Astrocyte (in vitro differentiated cells and primary cell): ENCODE measurements around the gene LCT. TPM values are rescaled to one million over a fixed set of nuclear protein-coding genes. Genes with fewer than 3 reads are reported as not detected.
A peak's percentile ranks its signal among the peaks of the same experiment; 100 is the strongest.
"Not testable (repeated sequence)": the region's sequence is repeated elsewhere in the genome, so short reads cannot be mapped to it uniquely, and the experiment has no call there.

Source experiments
- DNase-seq: peaks from one replicate; pipeline ENCODE4 v3.0.0-alpha.2; 2010; ENCODE audit warnings: low read depth
- FAIRE-seq: peaks from 2 replicates; lab custom pipeline; 2011; peaks lifted over from hg19 to GRCh38; lab: Jason Lieb, UNC
- H2AFZ ChIP-seq: 2 replicates; pipeline ENCODE4 v1.6.0; 2012; ENCODE audit warnings: low read depth, low read length, inconsistent platforms
- H3K27ac ChIP-seq: 2 replicates; pipeline ENCODE4 v1.5.1; 2011; ENCODE audit warnings: low read depth, low read length, inconsistent platforms
- H3K27me3 ChIP-seq: 2 replicates; pipeline ENCODE4 v1.6.0; 2011; ENCODE audit warnings: low read length, inconsistent platforms; ENCODE audit not compliant: insufficient read depth
- H3K36me3 ChIP-seq: 2 replicates; pipeline ENCODE4 v1.5.1; 2011; ENCODE audit warnings: low read length, inconsistent platforms; ENCODE audit not compliant: insufficient read depth
- H3K4me1 ChIP-seq: 2 replicates; pipeline ENCODE4 v1.5.1; 2011; ENCODE audit warnings: low read length, inconsistent platforms; ENCODE audit not compliant: insufficient read depth
- H3K4me2 ChIP-seq: 2 replicates; pipeline ENCODE4 v1.6.0; 2012; ENCODE audit warnings: low read length, inconsistent platforms
- H3K4me3 ChIP-seq: 2 replicates; pipeline ENCODE4 v1.5.1; 2011; ENCODE audit warnings: low read depth, mild to moderate bottlenecking, low read length, inconsistent platforms; ENCODE audit not compliant: insufficient read depth
- H3K79me2 ChIP-seq: 2 replicates; pipeline ENCODE4 v1.6.0; 2012; ENCODE audit warnings: mild to moderate bottlenecking, low read length, inconsistent platforms; ENCODE audit not compliant: insufficient read depth
- H3K9ac ChIP-seq: 2 replicates; pipeline ENCODE4 v1.6.0; 2012; ENCODE audit warnings: mild to moderate bottlenecking, low read length, inconsistent platforms
- H3K9me3 ChIP-seq: 2 replicates; pipeline ENCODE4 v1.5.1; 2012; ENCODE audit warnings: low read depth, mild to moderate bottlenecking, low read length, inconsistent platforms; ENCODE audit not compliant: insufficient read depth
- H4K20me1 ChIP-seq: 2 replicates; pipeline ENCODE4 v1.6.0; 2012; ENCODE audit warnings: low read length, inconsistent platforms; ENCODE audit not compliant: insufficient read depth
- H3K27ac Mint-ChIP-seq: one replicate; pipeline ENCODE4 v1.8.0; 2021; ENCODE audit warnings: mild to moderate bottlenecking, mixed read lengths; ENCODE audit not compliant: unreplicated experiment
- H3K27me3 Mint-ChIP-seq: one replicate; pipeline ENCODE4 v1.8.0; 2021; ENCODE audit warnings: low read depth, mixed read lengths; ENCODE audit not compliant: unreplicated experiment
- H3K36me3 Mint-ChIP-seq: one replicate; pipeline ENCODE4 v1.8.0; 2021; ENCODE audit warnings: low read depth, mixed read lengths; ENCODE audit not compliant: unreplicated experiment
- H3K4me1 Mint-ChIP-seq: one replicate; pipeline ENCODE4 v1.8.0; 2021; ENCODE audit warnings: low read depth, mixed read lengths; ENCODE audit not compliant: unreplicated experiment
- H3K4me3 Mint-ChIP-seq: one replicate; pipeline ENCODE4 v1.8.0; 2021; ENCODE audit warnings: mild to moderate bottlenecking, moderate library complexity, mixed read lengths; ENCODE audit not compliant: unreplicated experiment
- H3K9me3 Mint-ChIP-seq: one replicate; pipeline ENCODE4 v1.8.0; 2021; ENCODE audit warnings: mild to moderate bottlenecking, mixed read lengths; ENCODE audit not compliant: unreplicated experiment
- EZH2 ChIP-seq: IDR thresholded peaks from 2 replicates; pipeline ENCODE4 v1.6.1; 2012; ENCODE audit warnings: mild to moderate bottlenecking, low read length, inconsistent platforms; ENCODE audit not compliant: insufficient read depth
- total RNA-seq: library from RNA; stranded (reverse); gene quantifications from 2 replicates; pipeline ENCODE4 v1.2.1, GENCODE V29; 2021
- TF ChIP-seq, protein P1 (sequence below): IDR thresholded peaks from 2 replicates; pipeline ENCODE4 v1.5.1; 2011; ENCODE audit warnings: low read depth, mild to moderate bottlenecking, inconsistent platforms, low read length, moderate library complexity; ENCODE audit not compliant: insufficient read depth

LCT gene
- total RNA-seq, 1 donor from 2014 or later = not detected

DNA sequence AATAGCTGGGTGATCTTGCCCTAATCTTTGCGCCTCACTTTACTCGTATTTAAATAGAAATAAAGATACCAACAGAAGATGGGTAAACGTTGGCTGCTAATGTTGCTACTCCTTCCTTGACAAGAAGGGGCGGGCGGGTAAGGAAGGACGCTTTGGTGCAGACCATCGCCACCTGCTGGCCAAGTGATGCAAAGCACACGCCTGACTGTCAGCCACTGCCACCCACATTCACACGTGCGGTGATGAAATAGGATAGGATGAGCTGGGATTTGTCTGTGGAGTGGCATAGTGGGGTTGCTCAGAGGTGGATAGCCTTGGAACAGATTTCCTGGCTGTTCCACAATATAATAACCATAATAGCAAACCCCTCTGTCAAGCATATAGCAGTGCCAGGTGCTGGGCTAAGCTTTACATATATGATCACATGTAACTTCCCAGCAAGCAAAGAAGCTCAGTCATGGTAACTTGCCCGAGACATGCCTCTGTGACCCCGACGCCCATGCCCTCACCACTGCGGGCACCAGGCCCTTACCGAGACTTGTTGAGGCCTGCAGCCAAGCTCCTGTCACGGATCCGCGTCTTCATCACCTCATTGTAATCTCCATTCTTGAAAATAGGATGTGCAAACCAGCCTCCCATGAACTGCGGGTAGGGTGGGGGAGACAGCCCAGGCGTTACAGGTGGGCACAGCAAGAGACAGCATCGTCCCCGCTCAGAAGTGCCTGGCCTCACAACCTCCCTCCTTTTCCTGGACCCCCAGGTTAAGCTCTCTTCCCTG, 39.3 kb downstream of the LCT start:
- Histone ChIP-seq H4K20me1 (no peaks in the 10 kb centered on the region), H3K9ac (no peak overlapping the region), H3K4me1 (no peaks in the 10 kb centered on the region), H2AFZ (peak overlapping the region; percentile 32), H3K79me2 (no peaks in the 10 kb centered on the region), H3K4me2 (no peak overlapping the region), H3K27ac (no peak overlapping the region), H3K36me3 (no peaks in the 10 kb centered on the region), H3K27me3 (no peaks in the 10 kb centered on the region), H3K9me3 (peaks cover 10% of the 10 kb centered on the region), H3K4me3 (no peak overlapping the region)
- Mint-ChIP-seq H3K36me3 (no peaks in the 10 kb centered on the region), H3K4me3 (no peak overlapping the region), H3K9me3 (peaks cover 5% of the 10 kb centered on the region), H3K27ac (peak overlapping the region; percentile 69), H3K27me3 (peaks cover 2% of the 10 kb centered on the region), H3K4me1 (peaks cover 3% of the 10 kb centered on the region)
- TF ChIP-seq EZH2 = no peak
- TF ChIP-seq, protein P1, sequence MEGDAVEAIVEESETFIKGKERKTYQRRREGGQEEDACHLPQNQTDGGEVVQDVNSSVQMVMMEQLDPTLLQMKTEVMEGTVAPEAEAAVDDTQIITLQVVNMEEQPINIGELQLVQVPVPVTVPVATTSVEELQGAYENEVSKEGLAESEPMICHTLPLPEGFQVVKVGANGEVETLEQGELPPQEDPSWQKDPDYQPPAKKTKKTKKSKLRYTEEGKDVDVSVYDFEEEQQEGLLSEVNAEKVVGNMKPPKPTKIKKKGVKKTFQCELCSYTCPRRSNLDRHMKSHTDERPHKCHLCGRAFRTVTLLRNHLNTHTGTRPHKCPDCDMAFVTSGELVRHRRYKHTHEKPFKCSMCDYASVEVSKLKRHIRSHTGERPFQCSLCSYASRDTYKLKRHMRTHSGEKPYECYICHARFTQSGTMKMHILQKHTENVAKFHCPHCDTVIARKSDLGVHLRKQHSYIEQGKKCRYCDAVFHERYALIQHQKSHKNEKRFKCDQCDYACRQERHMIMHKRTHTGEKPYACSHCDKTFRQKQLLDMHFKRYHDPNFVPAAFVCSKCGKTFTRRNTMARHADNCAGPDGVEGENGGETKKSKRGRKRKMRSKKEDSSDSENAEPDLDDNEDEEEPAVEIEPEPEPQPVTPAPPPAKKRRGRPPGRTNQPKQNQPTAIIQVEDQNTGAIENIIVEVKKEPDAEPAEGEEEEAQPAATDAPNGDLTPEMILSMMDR = peak; percentile 94
- DNase-seq (peak; percentile 43), FAIRE-seq (no peak)

DNA sequence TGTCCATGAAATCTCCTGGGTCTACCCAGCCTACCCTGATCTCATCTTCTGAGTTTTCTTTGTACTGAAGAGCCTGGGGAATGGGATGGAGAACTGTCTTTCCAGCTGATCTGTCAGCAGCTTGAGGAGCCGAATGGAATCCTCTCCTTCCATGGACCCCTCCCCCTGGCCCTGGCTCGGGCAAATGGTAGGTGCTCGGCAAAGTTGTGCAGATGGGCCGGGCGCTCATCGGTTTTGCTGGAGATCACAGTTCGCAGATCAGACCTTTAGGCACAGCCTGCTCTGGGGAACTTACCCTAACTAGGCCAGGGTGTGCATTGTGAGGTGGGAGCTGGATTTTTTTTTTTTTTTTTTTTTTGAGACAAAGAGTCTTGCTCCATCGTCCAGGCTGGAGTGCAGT, 40.4 kb downstream of the LCT start:
- H3K79me2 ChIP-seq = no peaks in the 10 kb centered on the region
- TF ChIP-seq, protein P1 = no peak
- no peak for TF ChIP-seq EZH2
- no peak overlapping the region for H3K27ac ChIP-seq
- Mint-ChIP-seq H3K4me3 (no peak overlapping the region), H3K27ac (no peak overlapping the region), H3K27me3 (peaks cover 2% of the 10 kb centered on the region), H3K4me1 (peaks cover 10% of the 10 kb centered on the region), H3K9me3 (peaks cover 2% of the 10 kb centered on the region), H3K36me3 (no peaks in the 10 kb centered on the region)
- H3K4me3 ChIP-seq = no peak overlapping the region
- H3K9ac ChIP-seq = no peak overlapping the region
- no peak overlapping the region for H3K4me2 ChIP-seq
- H3K36me3 ChIP-seq = no peaks in the 10 kb centered on the region
- H3K4me1 ChIP-seq = peaks cover 3% of the 10 kb centered on the region
- peaks cover 10% of the 10 kb centered on the region for H3K9me3 ChIP-seq
- H2AFZ ChIP-seq = no peak overlapping the region
- FAIRE-seq = no peak
- H4K20me1 ChIP-seq = no peaks in the 10 kb centered on the region
- no peak for DNase-seq
- no peaks in the 10 kb centered on the region for H3K27me3 ChIP-seq

DNA sequence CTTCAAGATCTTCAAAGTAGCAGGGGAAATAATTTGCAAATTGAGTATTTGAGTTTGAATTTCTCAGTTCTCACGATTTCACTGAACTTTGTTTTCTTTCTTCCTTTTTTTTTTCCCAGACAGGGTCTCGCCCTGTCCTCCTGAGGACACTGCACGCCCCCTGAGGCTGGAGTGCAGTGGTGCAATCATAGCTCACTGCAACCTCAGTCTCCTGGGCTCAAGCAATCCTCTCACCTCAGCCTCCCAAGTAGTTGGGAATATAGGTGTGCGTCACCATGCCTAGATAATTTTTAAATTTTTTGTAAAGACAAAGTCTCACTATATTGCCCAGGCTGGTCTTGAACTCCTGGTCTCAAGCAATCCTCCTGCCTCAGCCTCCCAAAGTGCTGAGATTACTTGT, 41.3 kb downstream of the LCT start:
- not testable (repeated sequence) for H3K4me2 ChIP-seq, H3K9ac ChIP-seq, H3K27me3 ChIP-seq, H3K9me3 ChIP-seq, H3K9me3 Mint-ChIP-seq, H4K20me1 ChIP-seq, H3K27ac Mint-ChIP-seq, FAIRE-seq, H2AFZ ChIP-seq, H3K36me3 Mint-ChIP-seq, H3K4me3 Mint-ChIP-seq, H3K4me3 ChIP-seq, DNase-seq, H3K79me2 ChIP-seq, H3K36me3 ChIP-seq, H3K27ac ChIP-seq, H3K27me3 Mint-ChIP-seq
- H3K4me1 Mint-ChIP-seq = peaks cover 14% of the 10 kb centered on the region
- peaks cover 10% of the 10 kb centered on the region for H3K4me1 ChIP-seq
